Measurements from ENCODE around the gene PTPN23.

Gene PTPN23

GRCh38 chr3:47342812-47343211 lies 38.0 kb upstream of the PTPN23 start:
- TF ChIP-seq CTCF (IDR thresholded peaks at IDR 0.05; ENCODE audit: control insufficient read depth, extremely low read depth, insufficient read depth), result no peak
- DNase-seq (ENCODE audit: low read depth), result no peak

GRCh38 chr3:47343471-47343971 lies 37.3 kb upstream of the PTPN23 start:
- DNase-seq (ENCODE audit: low read depth), result no peak
- H3K4me3 ChIP-seq (ENCODE audit: low read depth, low read length), result no peak overlapping the region
- no peak for TF ChIP-seq CTCF (IDR thresholded peaks at IDR 0.05; ENCODE audit: control insufficient read depth, extremely low read depth, insufficient read depth)

More at GRCh38 chr3:47342812-47343211, 38.0 kb upstream of the PTPN23 start:
- H3K4me3 ChIP-seq (ENCODE audit: low read depth, low read length), result no peak overlapping the region

- DNase-seq (ENCODE audit: low read depth), result no peak
- no peak overlapping the region for H3K4me3 ChIP-seq (ENCODE audit: low read depth, low read length)
- no peak for TF ChIP-seq CTCF (IDR thresholded peaks at IDR 0.05; ENCODE audit: control insufficient read depth, extremely low read depth, insufficient read depth)
Observed at GRCh38 chr3:47344971-47345370, 35.9 kb upstream of the PTPN23 start.

- TF ChIP-seq CTCF (IDR thresholded peaks at IDR 0.05; ENCODE audit: control insufficient read depth, extremely low read depth, insufficient read depth), result no peak
- DNase-seq (ENCODE audit: low read depth), result no peak
- no peak overlapping the region for H3K4me3 ChIP-seq (ENCODE audit: low read depth, low read length)
Observed at GRCh38 chr3:47347217-47347801, 33.5 kb upstream of the PTPN23 start.

GRCh38 chr3:47348411-47349154 lies 32.2 kb upstream of the PTPN23 start:
- no peak for TF ChIP-seq CTCF (IDR thresholded peaks at IDR 0.05; ENCODE audit: control insufficient read depth, extremely low read depth, insufficient read depth)
- H3K4me3 ChIP-seq (ENCODE audit: low read depth, low read length), result no peak overlapping the region
- DNase-seq (ENCODE audit: low read depth), result no peak

GRCh38 chr3:47355010-47355409 lies 25.8 kb upstream of the PTPN23 start:
- H3K4me3 ChIP-seq (ENCODE audit: low read depth, low read length), result no peak overlapping the region
- no peak for DNase-seq (ENCODE audit: low read depth)
- no peak for TF ChIP-seq CTCF (IDR thresholded peaks at IDR 0.05; ENCODE audit: control insufficient read depth, extremely low read depth, insufficient read depth)
